HG03520 (cell line): ENCODE measurements around the gene TRIM64C.
"Not testable (repeated sequence)": the region's sequence is repeated elsewhere in the genome, so short reads cannot be mapped to it uniquely, and the experiment has no call there.

Experiments
- ATAC-seq: cut with Tn5 transposase; IDR thresholded peaks from one replicate; pipeline ENCODE4 v1.9.1; 2021; ENCODE audit warnings: mild to moderate bottlenecking, moderate library complexity; ENCODE audit not compliant: unreplicated experiment

TRIM64C gene

GRCh38 chr11:49059012-49059411 is at the start of gene TRIM64C:
TSS of gene TRIM64C (minus strand) at chr11:49059112. CDS start at chr11:49059112, 0 bp downstream.
- ATAC-seq: not testable (repeated sequence)

GRCh38 chr11:49102356-49102755 is 43.4 kb upstream of the TRIM64C start:
- ATAC-seq: not testable (repeated sequence)

GRCh38 chr11:49069897-49070296 is 11.0 kb upstream of the TRIM64C start:
- not testable (repeated sequence) for ATAC-seq

- ATAC-seq: not testable (repeated sequence)
Observed at GRCh38 chr11:49049821-49050220, 9.1 kb downstream of the TRIM64C start.

- not testable (repeated sequence) for ATAC-seq
Observed at GRCh38 chr11:49048229-49048628, 10.7 kb downstream of the TRIM64C start.

GRCh38 chr11:49028523-49028922 is 30.4 kb downstream of the TRIM64C start, which contains the start of gene TRIM49B:
TSS of gene TRIM49B (plus strand) at chr11:49028823. CDS start at chr11:49031600, 2,777 bp downstream.
- ATAC-seq: not testable (repeated sequence)
